Lower lobe of right lung (tissue), 2 donors: Measurements from ENCODE around the gene AAGAB. TPM values are rescaled to one million over a fixed set of nuclear protein-coding genes. Genes with fewer than 3 reads are reported as not detected.

Experiments
- ATAC-seq, 2 donors: fragments of 200-7000 bp; cut with Tn5 transposase; one replicate each; pipeline ENCODE4 v1.9.1; 2020 to 2022; ENCODE audit warnings: mild to moderate bottlenecking in 2 of 2, moderate library complexity in 2 of 2
- DNase-seq: peaks from one replicate; pipeline ENCODE4 v3.0.0-alpha.2; 2020
- H3K27ac ChIP-seq: fragments of 200-600 bp; one replicate; pipeline ENCODE4 v1.8.0; 2022
- H3K27me3 ChIP-seq: fragments of 200-600 bp; one replicate; pipeline ENCODE4 v1.8.0; 2022; ENCODE audit warnings: low read depth
- H3K36me3 ChIP-seq: fragments of 200-600 bp; one replicate; pipeline ENCODE4 v1.8.0; 2022; ENCODE audit warnings: mild to moderate bottlenecking
- H3K4me1 ChIP-seq: fragments of 200-600 bp; one replicate; pipeline ENCODE4 v1.8.0; 2022
- H3K4me3 ChIP-seq: fragments of 200-600 bp; one replicate; pipeline ENCODE4 v1.8.0; 2022; ENCODE audit warnings: mild to moderate bottlenecking
- H3K9me3 ChIP-seq: fragments of 200-600 bp; one replicate; pipeline ENCODE4 v1.8.0; 2022
- intact Hi-C: fragments of 100-400 bp; cut with DNase I; formaldehyde crosslinking; loops from one replicate; pipeline ENCODE4 v1.11.0; 2022
- total RNA-seq: library from RNA; stranded (reverse); fragmentation: NEBNext Ultra II Directional; extraction: Animal tissue kit (Norgen Biotek cat#: 25700); gene quantifications from one replicate; pipeline ENCODE4 v1.2.1, GENCODE V29; 2021
- TF ChIP-seq, protein P1 (sequence below): fragments of 200-600 bp; IDR thresholded peaks from one replicate; pipeline ENCODE4 v1.8.0; 2022; ENCODE audit warnings: antibody characterized with exemption, mild to moderate bottlenecking
- donor health status: DM: no; HTN: yes; CAD: no; lungs with severe emphysema.

Gene AAGAB
- total RNA-seq, 1 donor from 2014 or later: 24.9 TPM

DNA sequence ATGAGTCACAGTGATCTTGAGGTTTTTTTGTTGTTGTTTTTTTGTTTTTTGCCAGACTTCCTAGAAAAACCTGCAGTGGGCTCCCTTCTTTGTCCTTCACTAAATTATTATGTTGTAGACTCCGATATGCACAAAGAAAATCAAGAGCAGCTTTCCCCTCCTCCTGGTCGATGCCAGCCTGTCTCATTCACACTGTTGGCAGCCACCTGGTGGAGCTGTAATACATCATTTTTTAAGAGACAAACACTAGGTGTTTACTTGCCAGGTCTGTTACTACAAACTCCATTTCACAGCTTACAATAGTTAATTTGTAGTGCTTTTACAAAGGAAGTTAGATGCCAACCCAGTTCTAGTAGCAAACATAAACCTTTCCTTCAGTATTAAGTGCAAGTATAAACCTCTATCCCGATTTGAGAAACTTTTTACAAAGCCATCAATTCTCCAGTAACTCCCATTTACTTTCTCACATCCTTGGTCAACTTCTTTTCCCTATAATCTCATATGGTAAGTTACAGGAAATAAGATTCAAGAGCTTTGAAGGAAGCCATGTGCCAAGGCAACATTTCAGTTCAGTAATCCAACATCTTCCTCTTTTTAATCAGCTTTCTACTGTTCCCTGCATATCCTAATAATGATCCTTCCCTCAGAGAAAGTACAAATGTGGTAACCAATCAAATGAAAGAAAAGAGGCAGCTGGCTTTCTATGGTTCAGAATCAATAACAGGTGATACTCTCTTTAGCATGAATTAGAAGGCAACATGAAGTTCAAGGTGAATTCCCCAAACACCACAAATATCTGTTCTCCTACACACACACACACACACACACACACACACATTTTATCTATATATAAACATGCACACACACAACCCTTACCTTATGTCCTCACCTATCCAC lies 14.0 kb downstream of the AAGAB start:
- Histone ChIP-seq H3K9me3 (no peaks in the 10 kb centered on the region), H3K4me3 (no peak overlapping the region), H3K27ac (no peak overlapping the region), H3K27me3 (no peaks in the 10 kb centered on the region), H3K4me1 (peaks cover 28% of the 10 kb centered on the region), H3K36me3 (peaks cover 9% of the 10 kb centered on the region)
- TF ChIP-seq, protein P1, sequence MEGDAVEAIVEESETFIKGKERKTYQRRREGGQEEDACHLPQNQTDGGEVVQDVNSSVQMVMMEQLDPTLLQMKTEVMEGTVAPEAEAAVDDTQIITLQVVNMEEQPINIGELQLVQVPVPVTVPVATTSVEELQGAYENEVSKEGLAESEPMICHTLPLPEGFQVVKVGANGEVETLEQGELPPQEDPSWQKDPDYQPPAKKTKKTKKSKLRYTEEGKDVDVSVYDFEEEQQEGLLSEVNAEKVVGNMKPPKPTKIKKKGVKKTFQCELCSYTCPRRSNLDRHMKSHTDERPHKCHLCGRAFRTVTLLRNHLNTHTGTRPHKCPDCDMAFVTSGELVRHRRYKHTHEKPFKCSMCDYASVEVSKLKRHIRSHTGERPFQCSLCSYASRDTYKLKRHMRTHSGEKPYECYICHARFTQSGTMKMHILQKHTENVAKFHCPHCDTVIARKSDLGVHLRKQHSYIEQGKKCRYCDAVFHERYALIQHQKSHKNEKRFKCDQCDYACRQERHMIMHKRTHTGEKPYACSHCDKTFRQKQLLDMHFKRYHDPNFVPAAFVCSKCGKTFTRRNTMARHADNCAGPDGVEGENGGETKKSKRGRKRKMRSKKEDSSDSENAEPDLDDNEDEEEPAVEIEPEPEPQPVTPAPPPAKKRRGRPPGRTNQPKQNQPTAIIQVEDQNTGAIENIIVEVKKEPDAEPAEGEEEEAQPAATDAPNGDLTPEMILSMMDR: peak; percentile 23
- intact Hi-C loops: no loop called here
- no peak for DNase-seq
- peak; percentile 50 to 55 for ATAC-seq

DNA sequence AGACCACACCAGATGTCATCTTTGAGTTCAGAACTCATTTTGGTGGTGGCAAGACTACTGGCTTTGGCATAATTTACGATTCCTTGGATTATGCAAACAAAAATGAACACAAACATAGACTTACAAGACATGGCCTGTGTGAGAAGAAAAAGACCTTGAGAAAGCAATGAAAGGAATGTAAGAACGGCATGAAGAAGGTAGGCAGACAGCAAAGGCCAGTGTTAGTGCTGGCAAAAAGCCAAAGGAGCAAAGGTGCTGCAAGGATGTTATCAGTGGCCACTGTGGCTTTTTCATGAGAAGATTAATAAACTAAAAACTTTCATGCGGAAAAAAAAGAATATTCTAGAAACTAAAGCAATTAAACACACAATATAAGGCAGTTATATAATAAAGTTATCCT lies 21.9 kb downstream of the AAGAB start:
- TF ChIP-seq, protein P1: no peak
- no peaks in the 10 kb centered on the region for H3K4me1 ChIP-seq
- H3K27me3 ChIP-seq: no peaks in the 10 kb centered on the region
- no peak for ATAC-seq
- H3K27ac ChIP-seq: no peak overlapping the region
- H3K4me3 ChIP-seq: no peak overlapping the region
- DNase-seq: no peak
- intact Hi-C loops: no loop called here
- peaks cover 75% of the 10 kb centered on the region for H3K36me3 ChIP-seq
- no peaks in the 10 kb centered on the region for H3K9me3 ChIP-seq

DNA sequence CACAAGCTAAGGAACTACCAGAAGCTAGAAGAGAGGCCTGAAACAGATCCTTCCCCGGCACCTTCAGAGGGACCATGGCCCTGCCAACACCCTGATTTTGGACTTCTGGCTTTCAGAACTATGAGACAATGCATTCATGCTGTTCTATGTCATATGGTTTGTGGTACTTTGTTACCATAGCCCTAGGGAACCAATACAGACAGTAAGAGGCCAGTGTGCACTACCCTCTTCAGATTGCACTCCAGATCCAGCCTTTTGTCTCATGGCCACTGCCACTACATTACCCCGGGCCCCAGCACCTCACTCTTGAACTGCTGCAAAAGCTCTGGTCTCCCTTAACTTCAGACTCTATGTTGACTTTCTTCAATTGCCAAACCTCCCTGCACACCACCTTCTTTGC lies 24.0 kb downstream of the AAGAB start:
- Histone ChIP-seq H3K36me3 (peaks cover 66% of the 10 kb centered on the region), H3K9me3 (no peaks in the 10 kb centered on the region), H3K27me3 (no peaks in the 10 kb centered on the region), H3K4me1 (no peaks in the 10 kb centered on the region), H3K27ac (no peak overlapping the region), H3K4me3 (no peak overlapping the region)
- no peak for DNase-seq
- TF ChIP-seq, protein P1: no peak
- ATAC-seq: no peak
- intact Hi-C loops: no loop called here

GRCh38 chr15:67228286-67228685 lies 26.2 kb downstream of the AAGAB start:
- H3K36me3 ChIP-seq: peaks cover 44% of the 10 kb centered on the region
- no peaks in the 10 kb centered on the region for H3K9me3 ChIP-seq
- TF ChIP-seq, protein P1: no peak
- no peak overlapping the region for H3K4me3 ChIP-seq
- ATAC-seq: no peak
- intact Hi-C loops: no loop called here
- H3K27ac ChIP-seq: no peak overlapping the region
- no peaks in the 10 kb centered on the region for H3K27me3 ChIP-seq
- H3K4me1 ChIP-seq: no peaks in the 10 kb centered on the region
- no peak for DNase-seq

GRCh38 chr15:67227846-67228245 lies 26.6 kb downstream of the AAGAB start:
- no peaks in the 10 kb centered on the region for H3K27me3 ChIP-seq
- H3K27ac ChIP-seq: no peak overlapping the region
- H3K36me3 ChIP-seq: peaks cover 40% of the 10 kb centered on the region
- intact Hi-C loops: no loop called here
- TF ChIP-seq, protein P1: no peak
- DNase-seq (no peak), ATAC-seq (no peak)
- H3K9me3 ChIP-seq: no peaks in the 10 kb centered on the region
- H3K4me1 ChIP-seq: no peaks in the 10 kb centered on the region
- H3K4me3 ChIP-seq: no peak overlapping the region
